NCI-H460 (cell line): ENCODE measurements around the gene NUBP1. TPM values are rescaled to one million over a fixed set of nuclear protein-coding genes. Genes with fewer than 3 reads are reported as not detected.

Experiments used
- DNase-seq: peaks from one replicate; pipeline ENCODE4 v3.0.0-alpha.2; 2016; ENCODE audit warnings: low read depth; ENCODE audit errors: extremely low read depth
- small RNA-seq, 2 experiments: library from RNA; depleted of rRNA; stranded (forward); fragments of <200 nt; gene quantifications; one replicate each; pipeline ENCODE3, GENCODE V24; 2014
- total RNA-seq: library from RNA; depleted of rRNA; stranded (reverse); fragments of >200 nt; shearing (Covaris generic); gene quantifications from 2 replicates; pipeline ENCODE4 v1.2.3, GENCODE V29; 2014; rRNA removed

Gene NUBP1
- total RNA-seq, 1 experiment from 2014 or later = 22.9 TPM

GRCh38 chr16:10799736-10800135 is 56.1 kb downstream of the NUBP1 start:
- DNase-seq = no peak

- DNase-seq = no peak
Observed at GRCh38 chr16:10805334-10805733, 61.7 kb downstream of the NUBP1 start.

DNA sequence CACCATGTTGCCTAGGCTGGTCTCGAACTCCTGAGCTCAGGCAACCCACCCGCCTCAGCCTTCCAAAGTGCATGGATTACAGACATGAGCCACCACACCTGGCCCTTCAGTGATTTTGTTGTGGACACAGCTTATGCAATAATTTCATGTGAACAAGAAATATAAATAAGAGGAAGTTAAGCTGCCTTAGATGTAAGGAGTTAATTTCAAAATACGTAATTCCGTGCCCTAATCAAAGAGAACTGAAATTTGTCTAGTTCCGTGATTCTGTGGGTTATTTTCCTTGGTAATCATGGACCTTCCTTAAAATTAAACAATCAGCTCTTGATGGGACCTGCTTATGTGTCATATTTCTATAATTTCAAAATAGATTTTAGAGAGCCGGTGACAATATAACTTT is 63.1 kb downstream of the NUBP1 start:
- DNase-seq = no peak

- DNase-seq = no peak
Observed at GRCh38 chr16:10808218-10808617, 64.6 kb downstream of the NUBP1 start.

DNA sequence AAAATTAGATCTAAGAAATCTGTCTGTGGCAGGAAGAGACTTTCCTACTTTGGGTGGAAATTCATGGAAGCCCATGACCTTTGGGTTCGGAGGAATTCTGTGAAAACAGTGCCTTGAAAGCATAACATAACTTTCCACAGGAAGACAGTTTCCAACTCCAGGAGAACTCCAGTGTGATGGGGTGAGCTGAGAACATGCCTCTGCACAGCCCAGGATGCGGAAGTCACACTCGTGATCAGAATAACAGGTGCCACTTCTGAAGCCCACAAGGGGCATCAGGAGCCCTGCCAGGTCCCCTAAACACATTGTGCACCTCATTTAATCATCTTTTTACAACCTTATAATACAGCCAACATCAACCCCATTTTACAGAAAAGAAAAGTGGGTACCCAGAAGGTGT is 65.2 kb downstream of the NUBP1 start:
- DNase-seq = no peak

- DNase-seq = no peak
Observed at GRCh38 chr16:10809706-10810105, 66.1 kb downstream of the NUBP1 start.

- no peak for DNase-seq
Observed at GRCh38 chr16:10812312-10813098, 68.9 kb downstream of the NUBP1 start.

DNA sequence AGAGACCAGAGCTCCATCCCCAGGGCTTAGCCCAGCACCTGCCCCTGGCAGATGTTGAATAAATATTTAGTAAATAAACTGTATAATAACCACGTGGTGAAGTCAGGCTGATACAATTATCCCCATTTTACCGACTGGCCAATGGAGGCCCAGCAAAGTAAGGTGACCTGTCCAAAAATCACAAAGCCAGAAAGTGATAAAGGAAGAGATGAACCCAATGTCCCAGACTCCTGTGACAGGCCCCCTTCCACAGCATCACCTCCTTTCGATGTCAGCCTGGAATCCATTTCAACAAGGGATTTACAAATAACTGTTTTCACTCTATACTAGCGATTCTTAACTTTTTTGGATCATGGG is 69.4 kb downstream of the NUBP1 start:
- no peak for DNase-seq

GRCh38 chr16:10817514-10817913 is 73.9 kb downstream of the NUBP1 start:
- no peak for DNase-seq

DNA sequence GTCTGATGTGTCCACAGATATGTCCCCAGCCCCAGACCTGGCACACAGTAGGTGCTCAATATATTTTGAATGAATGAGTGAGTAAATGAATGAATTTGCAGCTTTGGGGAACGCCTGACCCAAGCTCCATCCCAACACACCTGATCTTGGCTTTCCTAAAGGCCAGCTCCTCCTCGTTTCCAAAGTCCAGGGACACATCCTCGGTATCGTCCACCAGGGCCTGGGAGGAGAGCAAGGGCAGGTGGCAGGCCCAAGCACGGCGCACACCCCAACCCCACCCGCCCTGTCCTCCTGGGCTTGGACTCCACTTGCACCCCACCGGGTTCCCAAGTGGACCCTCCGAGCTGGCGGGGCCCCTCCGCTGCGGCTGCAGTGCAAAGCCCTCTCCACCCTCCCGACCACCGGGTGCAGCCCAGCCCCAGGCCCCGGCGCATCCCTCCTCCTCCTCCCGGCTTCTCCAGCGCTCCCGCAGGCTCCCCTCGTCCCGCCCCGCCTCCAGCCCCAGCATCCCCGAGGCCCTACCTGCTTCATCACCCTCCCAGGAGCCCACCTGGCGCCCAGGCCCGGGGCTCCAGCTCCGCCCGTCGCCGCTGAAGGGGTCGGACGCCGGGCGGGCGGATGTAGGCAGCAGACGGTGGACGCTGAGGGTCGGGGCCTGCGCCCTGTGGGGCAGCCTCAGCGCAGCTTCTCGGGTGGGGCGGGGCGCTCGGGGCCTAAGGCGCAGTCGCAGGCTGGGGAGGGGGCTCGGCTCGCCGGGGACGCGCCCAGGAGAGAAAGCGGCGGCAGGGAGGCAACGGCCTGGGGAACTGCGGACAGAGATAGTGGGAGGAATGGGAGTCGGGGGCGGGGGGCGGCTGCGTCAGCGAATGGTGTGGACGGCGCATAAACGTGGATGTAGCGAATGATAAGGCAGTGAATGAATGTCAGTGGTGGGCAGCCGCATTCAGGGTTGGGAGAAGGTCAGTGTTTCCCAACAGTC is 74.6 kb downstream of the NUBP1 start, which contains the start of gene TVP23A:
TVP23A (minus strand) TSS at position 832 of the 979 bp plus-strand sequence; CDS start at position 531, 301 bp downstream.
- no peak for DNase-seq

Small RNAs within 50 kb of the gene (small RNA-seq; reads per million reads assigned to genes)
- gene MTND4LP24 = 0 reads per million in 2 experiments
- gene MTND6P33 = 0 reads per million in 2 experiments

Other genes starting within 250 kb of the NUBP1 start
- 13.7 and 14.6 TPM in 2 replicates for gene EMP2, start 163.2 kb upstream of the NUBP1 start, total RNA-seq
- gene TEKT5, start 48.9 kb upstream of the NUBP1 start, total RNA-seq = not detected in 2 replicates
- not detected in 2 replicates for gene TVP23A, start 75.0 kb downstream of the NUBP1 start, total RNA-seq
- gene CIITA, start 133.4 kb downstream of the NUBP1 start, total RNA-seq = not detected in 2 replicates
- 35.3 and 41.9 TPM in 2 replicates for gene DEXI, start 198.6 kb downstream of the NUBP1 start, total RNA-seq
- gene CLEC16A, start 200.7 kb downstream of the NUBP1 start, total RNA-seq = 9.9 and 10.8 TPM in 2 replicates